ENCODE measurements around the gene TRIO.

The TRIO gene

GRCh38 chr5:14148890-14149671, 5.9 kb downstream of the TRIO start:
- no peak for DNase-seq

- DNase-seq = no peak
These were observed 6.6 kb downstream of the TRIO start for GRCh38 chr5:14149672-14150274.

- DNase-seq = no peak
These were observed 8.3 kb downstream of the TRIO start for GRCh38 chr5:14151416-14151815.

- no peak for DNase-seq
These were observed 10.1 kb downstream of the TRIO start for GRCh38 chr5:14153071-14153864.

GRCh38 chr5:14153932-14154731, 11.0 kb downstream of the TRIO start:
- DNase-seq = no peak

- no peak for DNase-seq
These were observed 11.9 kb downstream of the TRIO start for GRCh38 chr5:14155075-14155474.

- no peak for DNase-seq
These were observed 12.6 kb downstream of the TRIO start for GRCh38 chr5:14155739-14156138.

- DNase-seq = no peak
These were observed 13.1 kb downstream of the TRIO start for GRCh38 chr5:14156290-14156649.

GRCh38 chr5:14156650-14157492, 13.7 kb downstream of the TRIO start:
- DNase-seq = no peak

- no peak for DNase-seq
These were observed 14.3 kb downstream of the TRIO start for GRCh38 chr5:14157493-14157782.

GRCh38 chr5:14158890-14159666, 15.9 kb downstream of the TRIO start:
- DNase-seq = no peak

GRCh38 chr5:14161825-14162556, 18.8 kb downstream of the TRIO start:
- no peak for DNase-seq

- DNase-seq = no peak
These were observed 21.3 kb downstream of the TRIO start for GRCh38 chr5:14164164-14165163.

- DNase-seq = no peak
These were observed 22.4 kb downstream of the TRIO start for GRCh38 chr5:14165375-14166106.

GRCh38 chr5:14166437-14166836, 23.3 kb downstream of the TRIO start:
- DNase-seq = no peak

GRCh38 chr5:14167211-14167845, 24.2 kb downstream of the TRIO start:
- DNase-seq = no peak

GRCh38 chr5:14168144-14168792, 25.1 kb downstream of the TRIO start:
- no peak for DNase-seq

GRCh38 chr5:14168793-14169262, 25.7 kb downstream of the TRIO start:
- DNase-seq = no peak

All from activated CD4-positive, alpha-beta T cell treated with anti-CD3 and anti-CD28 coated beads for 48 hours (primary cell).